Measurements from ENCODE around the gene GPX7.

DNA sequence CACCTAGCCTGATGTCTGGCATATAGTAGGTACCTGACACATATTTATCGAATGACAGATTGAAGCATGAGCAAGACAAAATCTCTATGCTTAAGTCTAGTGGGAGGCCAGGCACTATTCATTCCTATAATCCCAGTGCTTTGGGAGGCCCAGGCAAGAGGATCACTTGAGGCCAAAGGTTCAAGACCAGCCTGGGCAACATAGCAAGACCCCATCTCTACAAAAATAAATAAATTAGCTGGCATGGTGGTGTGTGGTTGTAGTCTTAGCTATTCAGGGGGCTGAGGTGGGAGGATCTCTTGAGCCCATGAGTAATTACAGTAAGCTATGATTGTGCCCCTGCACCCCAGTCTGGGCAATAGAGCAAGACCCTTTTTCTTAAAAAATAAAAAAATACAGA is 26.1 kb upstream of the GPX7 start:
- TF ChIP-seq POLR2A (IDR thresholded peaks at IDR 0.05; ENCODE audit: low read length) (no peak), GATA1 (IDR thresholded peaks at IDR 0.05; ENCODE audit: low read depth, low read length) (no peak)
